GM12874 (cell line): Measurements from ENCODE around the gene STPG1.

Source experiments
- TF ChIP-seq, protein P1 (sequence below): IDR thresholded peaks from 2 replicates; pipeline ENCODE4 v1.5.1; 2011; ENCODE audit warnings: low read depth, mild to moderate bottlenecking, control low read depth, low read length, moderate library complexity; ENCODE audit not compliant: insufficient read depth

STPG1 gene

DNA sequence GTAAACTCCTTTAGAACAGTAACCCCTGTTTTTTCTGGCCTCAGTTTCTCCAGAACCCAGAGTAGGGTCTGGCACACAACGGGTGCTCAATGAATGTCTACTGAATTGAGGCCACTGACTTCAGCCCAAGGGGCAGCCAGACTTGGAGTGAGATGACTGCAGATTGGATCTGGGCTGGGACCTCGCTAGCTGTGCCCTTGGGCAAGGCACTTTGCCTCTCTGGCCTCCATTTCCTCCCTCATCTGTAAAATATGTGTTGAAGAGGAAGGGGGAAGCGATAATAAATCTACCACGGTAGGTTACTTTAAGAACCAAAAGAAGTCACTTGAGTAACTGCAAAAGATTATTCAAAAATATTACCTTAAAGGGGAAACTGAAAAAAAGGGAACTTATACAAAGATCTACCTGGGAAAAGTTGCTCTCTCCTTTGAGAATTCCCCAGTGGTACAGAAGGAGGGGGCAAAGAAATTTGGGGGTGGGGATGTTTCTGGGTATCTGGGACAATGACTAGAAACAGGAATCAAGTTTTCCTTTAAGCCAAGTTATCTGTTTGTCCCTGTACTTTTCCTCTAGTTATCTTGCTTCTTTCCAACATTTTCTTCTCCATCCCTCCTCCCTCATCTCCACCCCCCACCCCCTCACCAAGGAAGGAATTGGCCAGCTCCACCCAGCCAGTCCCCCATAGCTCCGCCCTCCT is 94.8 kb downstream of the STPG1 start:
- TF ChIP-seq, protein P1, sequence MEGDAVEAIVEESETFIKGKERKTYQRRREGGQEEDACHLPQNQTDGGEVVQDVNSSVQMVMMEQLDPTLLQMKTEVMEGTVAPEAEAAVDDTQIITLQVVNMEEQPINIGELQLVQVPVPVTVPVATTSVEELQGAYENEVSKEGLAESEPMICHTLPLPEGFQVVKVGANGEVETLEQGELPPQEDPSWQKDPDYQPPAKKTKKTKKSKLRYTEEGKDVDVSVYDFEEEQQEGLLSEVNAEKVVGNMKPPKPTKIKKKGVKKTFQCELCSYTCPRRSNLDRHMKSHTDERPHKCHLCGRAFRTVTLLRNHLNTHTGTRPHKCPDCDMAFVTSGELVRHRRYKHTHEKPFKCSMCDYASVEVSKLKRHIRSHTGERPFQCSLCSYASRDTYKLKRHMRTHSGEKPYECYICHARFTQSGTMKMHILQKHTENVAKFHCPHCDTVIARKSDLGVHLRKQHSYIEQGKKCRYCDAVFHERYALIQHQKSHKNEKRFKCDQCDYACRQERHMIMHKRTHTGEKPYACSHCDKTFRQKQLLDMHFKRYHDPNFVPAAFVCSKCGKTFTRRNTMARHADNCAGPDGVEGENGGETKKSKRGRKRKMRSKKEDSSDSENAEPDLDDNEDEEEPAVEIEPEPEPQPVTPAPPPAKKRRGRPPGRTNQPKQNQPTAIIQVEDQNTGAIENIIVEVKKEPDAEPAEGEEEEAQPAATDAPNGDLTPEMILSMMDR = no peak

- TF ChIP-seq, protein P1 = no peak
Observed at GRCh38 chr1:24317956-24318614, 95.5 kb downstream of the STPG1 start.

- TF ChIP-seq, protein P1 = no peak
Observed at GRCh38 chr1:24317081-24317480, 96.5 kb downstream of the STPG1 start.

GRCh38 chr1:24316645-24317044 is 96.9 kb downstream of the STPG1 start:
- TF ChIP-seq, protein P1 = no peak

- TF ChIP-seq, protein P1 = no peak
Observed at GRCh38 chr1:24315391-24315790, 98.2 kb downstream of the STPG1 start.

GRCh38 chr1:24311741-24312140 is 101.8 kb downstream of the STPG1 start:
- TF ChIP-seq, protein P1 = no peak

DNA sequence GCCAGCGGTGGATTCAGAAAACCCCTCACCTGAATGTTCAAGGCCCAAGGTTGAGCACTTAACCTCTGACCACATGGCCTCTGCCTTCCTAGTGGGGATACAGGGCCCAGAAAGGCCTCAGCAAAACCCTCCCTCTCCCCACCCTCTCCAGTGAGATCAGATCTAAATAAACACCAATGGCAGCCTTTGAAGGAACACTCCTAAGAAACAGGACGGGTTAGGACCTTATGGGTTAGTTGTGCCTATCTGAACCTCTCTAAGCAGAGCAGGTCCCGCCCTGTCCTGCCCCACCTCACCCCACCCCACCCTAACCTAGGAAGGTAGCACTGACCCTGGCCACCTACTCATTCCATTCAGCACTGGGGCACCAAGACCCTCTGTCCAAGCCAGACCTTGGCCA is 102.3 kb downstream of the STPG1 start:
- TF ChIP-seq, protein P1 = no peak
